Activated CD8-positive, alpha-beta memory T cell treated with anti-CD3 and anti-CD28 coated beads, Interleukin-2, amount 50 U/mL, for 1 hour (primary cell): ENCODE results near the gene CAAP1.
"Not testable (repeated sequence)": the region's sequence is repeated elsewhere in the genome, so short reads cannot be mapped to it uniquely, and the experiment has no call there.

Experiments used
- DNase-seq: peaks from one replicate; pipeline ENCODE4 v3.0.0-alpha.2; 2020; ENCODE audit errors: extremely low read depth

Gene CAAP1

DNA sequence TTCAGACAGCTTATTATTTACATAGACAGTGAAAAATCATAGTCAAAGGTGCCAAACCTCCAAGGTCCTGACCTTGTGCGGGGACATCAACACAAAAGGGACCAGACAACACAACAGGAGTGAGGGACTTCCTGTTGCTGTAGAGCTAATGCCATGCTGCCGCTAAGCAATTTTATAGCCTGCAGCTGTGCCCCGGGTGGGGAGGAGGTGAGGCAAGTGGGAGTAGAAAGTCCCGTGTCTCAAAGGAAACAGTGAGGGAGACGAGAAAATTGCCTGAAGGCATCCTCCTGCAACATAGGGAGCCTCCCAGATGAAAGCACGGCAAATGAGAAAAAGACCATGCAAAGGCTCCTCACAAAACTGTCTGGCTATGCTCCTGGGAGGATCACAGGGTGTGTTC lies 58.8 kb downstream of the CAAP1 start:
- DNase-seq = no peak

DNA sequence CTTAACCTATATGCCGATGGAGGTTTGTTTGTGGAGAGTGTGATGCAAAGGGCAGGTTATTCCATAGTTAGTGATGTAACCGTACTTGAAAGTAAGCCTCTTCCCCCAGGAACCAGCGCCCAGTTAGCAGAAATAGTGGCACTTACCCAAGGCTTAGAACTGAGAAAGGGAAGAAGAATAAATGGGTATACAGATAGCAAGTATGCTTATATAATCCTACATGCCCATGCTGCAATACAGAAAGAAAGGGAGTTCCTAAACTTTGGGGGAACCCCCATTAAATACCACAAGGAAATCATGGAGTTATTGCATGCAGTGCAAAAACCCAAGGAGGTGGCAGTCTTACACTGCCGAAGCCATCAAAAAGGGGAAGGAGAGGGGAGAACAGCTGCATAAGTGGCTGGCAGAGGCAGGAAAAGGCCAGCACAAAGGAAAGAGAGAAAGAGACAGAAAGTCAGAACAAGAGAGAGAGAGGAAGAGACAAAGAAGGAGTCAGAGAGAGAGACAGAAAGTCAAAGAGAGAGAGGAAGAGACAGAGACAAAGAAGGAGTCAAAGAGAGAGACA lies 64.1 kb downstream of the CAAP1 start:
- DNase-seq = not testable (repeated sequence)

DNA sequence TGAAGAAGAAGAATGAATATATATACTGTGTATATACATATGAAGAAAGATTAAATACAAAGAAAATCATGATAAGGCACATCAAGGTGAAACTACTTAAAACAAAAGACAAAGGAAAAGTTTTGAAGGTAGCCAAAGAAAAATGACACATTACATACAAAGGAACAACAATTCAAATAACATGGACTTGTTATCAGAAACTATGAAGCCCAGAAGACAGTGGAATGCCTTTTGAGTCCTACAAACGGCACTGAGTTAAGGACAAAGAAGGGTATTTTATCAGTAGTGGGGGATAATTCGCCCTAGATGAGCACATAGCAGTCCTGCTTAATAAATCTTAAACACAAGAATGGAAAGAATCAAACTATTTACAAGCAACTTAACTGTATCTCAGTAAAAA lies 77.8 kb downstream of the CAAP1 start:
- DNase-seq = no peak

DNA sequence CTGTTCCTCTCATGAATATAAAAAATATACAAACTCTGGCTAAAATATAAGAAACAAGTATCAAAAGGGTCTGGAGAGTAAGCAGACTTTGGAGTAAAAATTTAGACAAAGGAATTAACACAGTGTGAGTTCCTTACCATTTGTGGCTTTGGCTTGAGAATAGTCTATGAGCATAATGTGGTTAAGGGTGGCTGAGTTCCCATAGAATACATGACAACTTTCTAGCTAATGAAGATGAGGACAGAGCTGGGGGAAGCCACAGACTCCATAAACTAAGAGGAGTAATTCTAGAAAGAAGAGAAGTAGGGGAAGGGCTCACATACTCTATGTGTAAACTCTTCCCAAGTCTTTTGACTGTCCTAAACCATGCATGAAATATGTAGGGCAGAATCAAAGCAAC lies 79.4 kb downstream of the CAAP1 start:
- no peak for DNase-seq

DNA sequence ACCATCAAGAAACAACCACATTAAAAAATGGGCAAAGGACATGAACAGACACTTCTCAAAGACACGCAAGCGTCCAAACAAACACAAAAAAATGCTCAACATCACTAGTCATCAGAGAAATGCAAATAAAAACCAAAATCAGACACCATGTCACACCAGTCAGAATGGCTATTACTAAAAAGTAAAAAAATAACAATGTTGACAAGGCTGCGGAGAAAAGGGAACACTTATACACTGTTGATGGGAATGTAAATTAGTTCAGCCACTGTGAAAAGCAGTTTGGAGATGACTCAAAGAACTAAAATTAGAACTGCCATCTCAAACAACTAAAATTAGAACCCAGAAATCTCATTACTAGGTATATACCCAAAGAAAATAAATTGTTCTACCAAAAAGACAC lies 80.4 kb downstream of the CAAP1 start:
- no peak for DNase-seq

DNA sequence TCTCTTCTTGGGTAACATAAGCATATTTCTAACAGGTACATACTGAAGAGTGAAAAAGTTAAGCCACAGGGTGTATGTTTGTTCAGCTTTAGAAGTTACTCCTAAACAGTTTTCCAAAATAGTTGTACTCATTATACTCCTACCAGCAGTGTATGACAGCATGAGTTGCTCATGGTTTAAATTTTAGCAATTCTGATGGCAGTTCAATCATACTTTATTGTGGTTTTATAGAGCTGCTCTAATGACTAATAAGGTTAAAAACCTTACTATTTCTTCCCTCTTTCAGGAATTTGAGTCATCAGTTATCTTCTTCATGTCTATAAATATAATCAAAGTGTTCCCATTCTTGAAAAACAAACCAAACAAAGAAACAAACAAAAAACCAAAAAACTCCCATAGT lies 81.5 kb downstream of the CAAP1 start:
- no peak for DNase-seq

DNA sequence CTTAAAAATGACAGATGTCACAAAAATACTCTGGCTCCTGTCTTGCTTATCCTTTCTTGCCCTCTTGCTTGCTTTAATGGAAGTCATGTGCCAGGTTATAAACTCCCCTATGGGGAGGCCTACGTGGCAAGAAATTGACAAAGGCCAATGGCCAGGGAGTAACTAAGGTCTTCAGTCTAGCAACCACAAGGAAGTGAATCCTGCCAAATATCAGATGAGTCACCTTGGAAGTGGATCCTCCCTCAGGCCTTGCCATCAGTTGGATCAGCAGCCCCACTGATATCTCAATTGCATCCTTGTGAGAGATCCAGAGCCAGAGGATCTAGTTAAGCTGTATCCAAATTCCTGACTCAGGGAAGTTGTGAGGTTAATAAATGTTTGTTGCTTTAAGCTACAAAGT lies 82.8 kb downstream of the CAAP1 start:
- no peak for DNase-seq

DNA sequence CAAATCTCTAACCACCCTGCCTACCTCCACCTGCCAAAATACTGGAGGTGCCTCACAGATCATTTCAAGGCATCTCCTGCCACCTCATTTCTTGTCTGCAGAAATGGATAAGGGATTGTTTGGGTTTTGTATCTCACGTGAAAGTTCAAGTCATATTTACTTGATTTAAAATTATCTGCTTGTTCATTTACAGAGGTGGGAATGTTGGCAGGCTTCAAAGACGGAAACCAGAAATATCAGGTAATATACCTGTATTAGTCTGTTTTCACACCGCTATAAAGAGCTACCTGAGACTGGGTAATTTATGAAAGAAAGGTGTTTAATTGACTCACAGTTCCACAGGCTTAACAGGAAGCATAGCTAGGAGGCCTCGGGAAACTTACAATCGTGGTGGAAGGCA lies 85.4 kb downstream of the CAAP1 start:
- no peak for DNase-seq

DNA sequence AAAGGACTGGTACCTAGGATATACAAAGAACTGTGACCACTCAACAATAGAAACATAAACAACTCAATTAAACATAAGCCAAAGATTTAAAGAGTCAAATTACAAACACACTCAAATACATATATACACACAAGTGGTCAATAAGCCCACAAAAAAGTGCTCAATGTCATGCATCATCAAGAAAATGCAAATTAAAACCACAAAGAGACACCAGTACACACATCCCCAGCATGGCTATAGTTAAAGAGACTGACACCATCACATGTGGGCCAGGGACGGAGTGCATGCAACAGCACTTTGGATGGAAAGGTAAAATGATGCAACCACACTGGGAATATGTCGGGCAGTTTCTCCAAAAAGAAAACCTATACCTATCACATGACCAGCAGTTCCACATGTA lies 89.7 kb downstream of the CAAP1 start:
- DNase-seq = no peak

DNA sequence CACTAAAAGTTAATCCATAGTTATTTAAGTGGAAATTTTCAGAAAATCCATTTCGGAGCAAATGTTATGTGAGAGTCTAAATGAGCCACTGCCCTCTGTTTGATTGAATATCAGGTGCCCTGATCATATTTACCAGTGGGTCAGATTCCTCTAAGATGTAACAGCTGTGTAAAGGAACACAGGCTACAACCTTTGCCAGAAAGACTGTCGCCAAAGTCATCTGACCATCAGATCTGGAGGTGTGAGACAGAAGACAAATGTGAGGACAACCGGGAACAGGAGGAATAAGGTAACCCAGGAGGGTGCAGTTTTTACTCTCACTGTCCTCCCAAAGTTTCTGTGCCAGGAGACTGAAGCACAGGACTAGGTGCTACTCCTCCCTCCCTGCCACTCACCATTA lies 90.8 kb downstream of the CAAP1 start:
- no peak for DNase-seq

DNA sequence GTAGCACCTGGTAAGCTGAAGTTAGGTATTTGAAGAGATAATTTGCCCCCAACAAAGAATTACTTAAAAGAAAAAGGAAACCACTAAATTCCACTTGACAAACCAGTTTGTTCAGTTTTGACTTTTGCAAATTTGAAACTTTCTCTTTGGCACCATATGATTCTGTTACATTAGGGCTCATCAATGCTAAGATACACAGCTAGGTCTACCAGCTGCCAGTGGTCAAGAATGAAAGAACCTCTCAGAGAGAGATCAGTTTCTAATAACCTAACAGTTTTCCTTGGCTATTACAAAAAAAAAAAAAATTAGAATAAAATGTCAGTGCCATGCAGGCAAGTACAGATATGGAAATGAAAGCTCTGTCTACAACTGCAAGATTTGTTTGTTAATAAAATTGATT lies 92.3 kb downstream of the CAAP1 start:
- DNase-seq = no peak

DNA sequence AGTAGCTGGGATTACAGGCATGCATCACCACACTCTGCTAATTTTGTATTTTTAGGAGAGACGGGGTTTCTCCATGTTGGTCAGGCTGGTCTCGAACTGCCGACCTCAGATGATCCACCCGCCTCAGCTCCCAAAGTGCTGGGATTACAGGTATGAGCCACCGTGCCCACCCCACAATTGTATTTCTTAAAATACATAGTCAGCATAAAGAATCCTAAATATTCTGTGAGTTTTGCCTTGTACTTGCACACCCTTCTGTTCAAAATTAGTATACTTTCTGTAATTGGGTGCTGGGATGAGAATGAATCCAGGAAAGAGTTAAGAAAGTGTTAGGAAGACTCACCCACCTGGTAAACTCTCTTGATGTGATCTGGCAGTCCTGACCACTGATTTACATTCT lies 101.3 kb downstream of the CAAP1 start:
- DNase-seq = no peak
